Hypothalamus (tissue), 51 donors: ENCODE data around the gene MYL5.
"Not testable (repeated sequence)": the region's sequence is repeated elsewhere in the genome, so short reads cannot be mapped to it uniquely, and the experiment has no call there.

Experiments used
- DNase-seq, 51 donors: peaks; one replicate each; lab custom pipeline; 2025; lab: John Stamatoyannopoulos, UW

MYL5 gene

GRCh38 chr4:635851-636627 lies 38.3 kb upstream of the MYL5 start:
- DNase-seq = no peak

GRCh38 chr4:636628-637159 lies 37.6 kb upstream of the MYL5 start:
- no peak for DNase-seq

DNA sequence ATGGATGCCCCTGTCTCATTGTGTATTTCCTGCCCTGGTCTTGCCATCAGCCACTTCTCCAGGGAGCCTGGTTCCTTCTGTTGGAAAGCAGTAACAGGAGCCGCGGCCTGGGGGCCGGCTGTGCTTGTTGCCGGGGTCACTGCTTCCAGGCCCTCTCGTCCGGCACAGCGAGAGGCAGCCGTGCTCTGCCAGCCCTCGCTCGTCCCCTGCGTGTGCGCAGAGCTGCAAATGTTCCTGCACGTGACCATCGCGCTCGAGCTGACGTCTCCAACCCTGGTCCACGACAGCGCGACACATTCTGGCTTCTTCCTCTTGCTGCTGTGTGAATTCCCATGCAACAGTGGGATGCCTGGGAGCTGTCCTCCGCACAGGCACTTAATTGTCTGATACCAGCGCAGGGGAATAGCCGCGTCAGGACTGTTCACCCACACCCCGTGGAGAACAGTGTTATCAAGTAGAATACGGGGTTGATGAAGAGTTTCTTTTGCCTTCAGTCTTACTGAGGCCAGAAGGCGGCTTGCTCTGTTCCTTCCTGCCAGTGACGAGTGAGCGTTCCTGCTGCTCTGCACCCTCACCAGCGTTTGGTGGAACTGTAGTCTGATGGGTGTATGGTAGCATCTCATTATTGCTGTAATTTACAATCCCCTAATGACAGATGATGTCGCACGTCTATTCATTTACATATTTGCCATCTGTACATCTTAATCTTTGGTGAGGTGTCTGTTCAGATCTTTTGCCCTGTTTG lies 36.6 kb upstream of the MYL5 start:
- DNase-seq = peak in 11 of 51 donors; percentile 10 to 46 (median 33)

DNA sequence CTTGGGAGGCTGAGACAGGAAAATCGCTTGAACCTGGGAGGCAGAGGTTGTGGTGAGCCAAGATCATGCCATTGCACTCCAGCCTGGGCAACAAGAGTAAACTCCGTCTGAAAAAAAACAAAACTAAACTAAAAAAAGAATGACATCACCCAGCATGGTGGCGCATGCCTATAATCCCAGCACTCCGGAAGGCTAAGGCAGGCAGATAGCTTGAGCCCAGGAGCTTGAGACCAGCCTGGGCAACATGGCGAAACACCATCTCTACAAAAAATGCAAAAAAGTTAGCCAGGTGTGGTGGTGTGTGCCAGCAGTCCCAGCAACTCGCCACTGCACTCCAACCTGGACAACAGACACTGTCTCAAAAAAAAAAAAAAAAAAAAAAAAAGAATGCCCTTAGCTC lies 32.0 kb upstream of the MYL5 start:
- DNase-seq = not testable (repeated sequence)

DNA sequence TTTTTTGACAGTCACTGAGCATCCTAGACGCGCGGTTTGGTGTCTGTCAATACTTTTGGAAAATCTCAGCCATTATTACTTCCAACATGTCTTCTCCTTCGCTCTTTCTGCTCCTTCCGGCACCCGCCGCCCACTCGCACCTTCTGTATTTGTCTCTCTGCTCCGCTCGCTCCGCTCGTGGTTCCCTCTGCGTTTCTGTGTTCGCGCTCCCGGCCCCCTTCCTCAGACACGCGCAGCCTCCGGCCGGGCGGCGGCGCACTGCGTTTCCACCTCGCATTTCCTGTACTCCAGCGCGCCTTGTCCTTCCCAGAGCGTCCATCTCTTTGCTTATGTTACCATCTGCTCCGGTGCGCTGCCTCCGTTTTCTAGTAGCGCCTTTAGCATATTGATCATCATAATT lies 27.9 kb upstream of the MYL5 start:
- DNase-seq = no peak

DNA sequence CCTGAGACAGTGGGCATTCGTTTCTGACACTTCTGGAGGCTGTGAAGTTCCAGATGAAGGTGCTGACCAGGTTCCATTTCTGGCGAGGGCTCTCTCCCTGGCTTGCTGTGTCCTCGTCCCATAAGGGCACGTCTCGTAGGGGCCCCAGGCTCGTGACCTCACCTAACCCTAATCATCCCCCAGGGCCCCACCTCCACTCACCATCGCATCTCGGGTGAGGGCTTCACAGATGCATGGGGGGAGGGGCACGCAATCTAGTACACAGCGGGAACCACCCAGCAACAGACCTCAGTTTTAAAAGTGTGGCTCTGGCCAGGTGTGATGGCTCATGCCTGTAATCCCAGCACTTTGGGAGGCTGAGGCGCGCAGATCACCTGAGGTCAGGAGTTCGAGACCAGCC lies 26.9 kb upstream of the MYL5 start:
- DNase-seq = no peak

GRCh38 chr4:648579-649292 lies 25.6 kb upstream of the MYL5 start:
- no peak for DNase-seq

DNA sequence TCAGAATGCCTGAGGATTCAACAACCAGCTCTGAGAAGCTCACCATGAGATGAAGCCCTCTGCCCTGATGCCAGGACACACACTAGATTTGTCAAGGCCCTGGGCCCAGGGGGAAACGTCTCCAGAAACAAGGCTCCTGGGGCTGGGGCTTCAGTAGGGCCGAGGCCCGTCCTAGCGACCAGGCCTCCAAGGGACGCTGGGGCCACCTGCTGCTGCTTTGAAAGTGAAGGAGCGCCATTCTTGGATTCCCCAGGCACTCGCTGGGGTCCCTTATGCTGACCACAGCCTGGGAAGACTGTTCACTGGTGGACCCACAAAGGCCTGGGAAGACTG lies 25.1 kb upstream of the MYL5 start:
- no peak for DNase-seq

GRCh38 chr4:649751-650310 lies 24.5 kb upstream of the MYL5 start:
- DNase-seq = no peak

GRCh38 chr4:650461-650860 lies 23.9 kb upstream of the MYL5 start:
- no peak for DNase-seq

- peak in 38 of 51 donors; percentile 39 to 92 (median 72) for DNase-seq
Measured at GRCh38 chr4:650951-651883, 23.1 kb upstream of the MYL5 start.

DNA sequence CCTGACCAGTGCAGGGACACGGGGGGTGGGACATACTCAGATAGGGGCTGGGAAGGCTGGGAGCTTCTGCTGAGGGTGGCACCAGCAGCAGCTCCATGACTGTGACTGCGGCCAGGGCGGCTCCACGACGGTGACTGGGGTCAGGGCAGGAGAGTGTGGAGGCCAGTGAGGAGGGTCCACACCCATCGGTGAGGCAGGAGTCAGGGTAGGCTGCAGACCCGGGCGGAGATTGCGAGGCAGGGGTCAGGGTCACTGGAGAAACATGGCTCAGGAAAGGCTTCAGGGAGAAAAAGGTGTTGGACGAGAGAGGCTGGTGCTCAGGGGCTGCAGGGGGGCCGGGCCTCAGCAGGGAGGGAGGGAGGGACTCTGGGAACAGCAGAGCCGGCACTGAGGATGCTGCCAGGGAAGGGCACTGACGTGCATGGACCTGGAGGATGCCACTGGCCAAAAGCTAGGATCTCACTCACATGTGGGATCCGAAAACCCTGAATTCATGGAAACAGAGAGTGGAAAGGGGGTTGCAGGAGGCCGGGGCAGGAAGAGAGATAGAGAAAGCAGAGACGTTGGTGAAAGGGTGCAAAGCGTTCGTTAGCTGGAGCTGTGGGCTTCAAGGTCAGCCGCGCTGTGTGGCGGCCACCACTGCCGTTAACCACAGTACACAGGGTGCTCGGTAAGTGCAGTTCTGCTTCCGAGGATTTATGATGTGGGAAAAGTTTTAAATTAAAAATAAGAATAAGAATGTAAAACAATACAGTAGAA lies 22.3 kb upstream of the MYL5 start:
- peak in 3 of 51 donors; percentile 46 to 60 (median 54) for DNase-seq

GRCh38 chr4:653080-653821 lies 21.1 kb upstream of the MYL5 start:
- DNase-seq = peak in 13 of 51 donors; percentile 24 to 62 (median 38)

DNA sequence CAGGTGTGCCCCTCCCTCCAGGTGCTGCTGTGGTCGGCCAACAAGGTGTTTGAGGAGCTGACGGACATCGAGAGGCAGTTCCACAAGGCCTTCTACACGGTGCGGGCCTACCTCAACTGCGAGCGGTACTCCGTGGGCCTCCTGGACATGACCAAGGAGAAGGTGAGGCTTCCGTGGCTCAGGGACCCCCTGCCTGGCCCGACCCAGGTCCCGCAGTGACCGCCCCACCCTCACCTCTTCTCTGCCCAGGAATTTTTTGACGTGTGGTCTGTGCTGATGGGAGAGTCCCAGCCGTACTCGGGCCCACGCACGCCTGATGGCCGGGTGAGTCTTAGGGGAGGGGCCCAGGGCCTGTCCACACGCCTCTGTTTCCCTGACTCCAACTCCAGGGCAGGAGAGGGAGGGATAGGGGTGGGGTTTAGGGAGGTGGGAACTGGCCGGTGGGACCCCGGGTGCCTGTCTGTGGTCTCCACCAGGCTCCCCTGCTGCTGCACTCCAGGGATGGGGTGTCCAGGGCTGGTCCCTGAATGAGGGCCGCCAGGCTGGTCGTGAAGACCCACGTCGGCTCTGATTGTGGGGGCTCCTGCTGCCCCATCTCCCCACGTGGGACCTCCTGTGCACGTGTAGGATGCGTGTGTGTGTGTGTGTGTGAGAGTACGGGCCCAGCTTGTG lies 20.4 kb upstream of the MYL5 start:
- DNase-seq = no peak

- no peak for DNase-seq
Measured at GRCh38 chr4:654503-654845, 19.9 kb upstream of the MYL5 start.

- peak in 25 of 51 donors; percentile 27 to 77 (median 50) for DNase-seq
Measured at GRCh38 chr4:654871-655463, 19.4 kb upstream of the MYL5 start.

GRCh38 chr4:655464-656151 lies 18.7 kb upstream of the MYL5 start:
- peak in 5 of 51 donors; percentile 26 to 52 (median 34) for DNase-seq
